MCF 10A (cell line): ENCODE data around the gene RBP4. TPM values are rescaled to one million over a fixed set of nuclear protein-coding genes. Genes with fewer than 3 reads are reported as not detected.

Experiments
- BruUV-seq: library from RNA; stranded (reverse); fragments of 400-500 nt; replicated peaks from 2 replicates; lab custom pipeline; 2021; lab: Mats Ljungman, UMichigan
- CTCF ChIA-PET: fragments of 300-600 bp; sonication (Branson Sonifier 250); formaldehyde crosslinking; extraction: SDS; loops from one replicate; lab custom pipeline; 2021; ENCODE audit warnings: antibody characterized with exemption, inconsistent platforms; lab: Yijun Ruan, JAX
- POLR2A ChIA-PET: fragments of 300-600, 350-650 bp; sonication (Branson Sonifier 250); formaldehyde crosslinking; extraction: SDS; loops from one replicate; lab custom pipeline; 2020; ENCODE audit warnings: antibody characterized with exemption, inconsistent platforms; lab: Yijun Ruan, JAX
- DNase-seq: peaks from one replicate; pipeline ENCODE4 v3.0.0-alpha.2; 2018; ENCODE audit not compliant: unreplicated experiment
- H3K27ac Mint-ChIP-seq: one replicate; pipeline ENCODE4 v1.8.0; 2022; ENCODE audit warnings: mild to moderate bottlenecking, low read depth, mixed read lengths; ENCODE audit not compliant: unreplicated experiment
- H3K27me3 Mint-ChIP-seq: one replicate; pipeline ENCODE4 v1.8.0; 2022; ENCODE audit warnings: mixed read lengths; ENCODE audit not compliant: insufficient read depth, unreplicated experiment
- H3K36me3 Mint-ChIP-seq: one replicate; pipeline ENCODE4 v1.8.0; 2022; ENCODE audit warnings: mild to moderate bottlenecking, moderate library complexity, mixed read lengths; ENCODE audit not compliant: insufficient read depth, unreplicated experiment
- H3K4me1 Mint-ChIP-seq: one replicate; pipeline ENCODE4 v1.8.0; 2022; ENCODE audit warnings: mixed read lengths; ENCODE audit not compliant: insufficient read depth, unreplicated experiment
- H3K4me3 Mint-ChIP-seq: one replicate; pipeline ENCODE4 v1.8.0; 2022; ENCODE audit warnings: mild to moderate bottlenecking, moderate library complexity, mixed read lengths; ENCODE audit not compliant: unreplicated experiment
- H3K9me3 Mint-ChIP-seq: one replicate; pipeline ENCODE4 v1.8.0; 2022; ENCODE audit warnings: mixed read lengths; ENCODE audit not compliant: unreplicated experiment
- CTCF ChIP-seq: fragments of 200-600 bp; IDR thresholded peaks from one replicate; pipeline ENCODE4 v1.8.0; 2022; ENCODE audit warnings: antibody characterized with exemption, mild to moderate bottlenecking; ENCODE audit not compliant: unreplicated experiment
- intact Hi-C: fragments of 100-400 bp; cut with micrococcal nuclease; formaldehyde crosslinking; loops from 2 replicates; pipeline ENCODE4 v1.14.1; 2022
- total RNA-seq: library from RNA; stranded (reverse); gene quantifications from 2 replicates; pipeline ENCODE4 v1.2.3, GENCODE V29; 2022

Gene RBP4
- total RNA-seq, 1 experiment from 2014 or later, result not detected

GRCh38 chr10:93593749-93594148, 7.3 kb downstream of the RBP4 start:
- TF ChIP-seq CTCF, result no peak
- BruUV-seq, result no TSS peak
- intact Hi-C loops, result no loop called here
- Mint-ChIP-seq H3K4me1 (no peaks in the 10 kb centered on the region), H3K36me3 (no peaks in the 10 kb centered on the region), H3K27ac (no peak overlapping the region), H3K27me3 (peaks cover 5% of the 10 kb centered on the region), H3K9me3 (no peaks in the 10 kb centered on the region), H3K4me3 (no peak overlapping the region)
- ChIA-PET POLR2A (no interaction called here), CTCF (no interaction called here)
- no peak for DNase-seq

- no peak for DNase-seq
- CTCF ChIA-PET, result interaction anchor here (1.1 kb wide), 1 partner anchor 88 kb away, joined by 3 read pairs; no protein-coding TSS in a partner anchor
- intact Hi-C loops, result no loop called here
- no peak for TF ChIP-seq CTCF
- Mint-ChIP-seq H3K27me3 (peaks cover 10% of the 10 kb centered on the region), H3K4me1 (no peaks in the 10 kb centered on the region), H3K27ac (no peak overlapping the region), H3K9me3 (no peaks in the 10 kb centered on the region), H3K36me3 (no peaks in the 10 kb centered on the region), H3K4me3 (no peak overlapping the region)
- POLR2A ChIA-PET, result no interaction called here
- BruUV-seq, result no TSS peak
Measured at GRCh38 chr10:93593254-93593653, 7.8 kb downstream of the RBP4 start.

- CTCF ChIA-PET, result interaction anchor here (1.4 kb wide), 1 partner anchor 37 kb away, joined by 3 read pairs; no protein-coding TSS in a partner anchor
- no peak for DNase-seq
- intact Hi-C loops, result no loop called here
- Mint-ChIP-seq H3K27ac (no peak overlapping the region), H3K27me3 (peaks cover 10% of the 10 kb centered on the region), H3K36me3 (no peaks in the 10 kb centered on the region), H3K9me3 (no peaks in the 10 kb centered on the region), H3K4me3 (no peak overlapping the region), H3K4me1 (no peaks in the 10 kb centered on the region)
- BruUV-seq, result no TSS peak
- POLR2A ChIA-PET, result no interaction called here
- no peak for TF ChIP-seq CTCF
Measured at GRCh38 chr10:93591065-93591808, 9.8 kb downstream of the RBP4 start.

- no peak for TF ChIP-seq CTCF
- no peak overlapping the region for H3K4me3 Mint-ChIP-seq
- intact Hi-C loops, result no loop called here
- ChIA-PET CTCF (interaction anchor here (0.6 to 1.0 kb wide), 2 partner anchors 36 to 769 kb away, joined by 3 read pairs; no protein-coding TSS in a partner anchor), POLR2A (no interaction called here)
- no peak for DNase-seq
- no peaks in the 10 kb centered on the region for H3K9me3 Mint-ChIP-seq
- H3K27ac Mint-ChIP-seq, result no peak overlapping the region
- no TSS peak for BruUV-seq
- peaks cover 10% of the 10 kb centered on the region for H3K27me3 Mint-ChIP-seq
- H3K4me1 Mint-ChIP-seq, result no peaks in the 10 kb centered on the region
- no peaks in the 10 kb centered on the region for H3K36me3 Mint-ChIP-seq
Measured at GRCh38 chr10:93590638-93591037, 10.4 kb downstream of the RBP4 start.
